ENCODE results near the gene CLCNKA. TPM values are rescaled to one million over a fixed set of nuclear protein-coding genes. Genes with fewer than 3 reads are reported as not detected.
"Not testable (repeated sequence)": the region's sequence is repeated elsewhere in the genome, so short reads cannot be mapped to it uniquely, and the experiment has no call there.

Gene CLCNKA
- total RNA-seq, 1 donor: not detected

- no peak overlapping the region for H3K4me3 ChIP-seq (ENCODE audit: low read length)
- no peaks in the 10 kb centered on the region for H3K9me3 ChIP-seq (ENCODE audit: low read depth, low read length)
- H3K4me1 ChIP-seq (ENCODE audit: insufficient read depth, low read length): no peaks in the 10 kb centered on the region
These were observed 29.0 kb upstream of the CLCNKA start for GRCh38 chr1:15992582-15993500.

GRCh38 chr1:15993666-15994065 is 28.2 kb upstream of the CLCNKA start:
- H3K27me3 ChIP-seq (ENCODE audit: insufficient read depth, low read length): no peaks in the 10 kb centered on the region
- no peaks in the 10 kb centered on the region for H3K4me1 ChIP-seq (ENCODE audit: insufficient read depth, low read length)
- H3K4me3 ChIP-seq (ENCODE audit: low read length): no peak overlapping the region
- no peaks in the 10 kb centered on the region for H3K9me3 ChIP-seq (ENCODE audit: low read depth, low read length)

More at GRCh38 chr1:15992582-15993500, 29.0 kb upstream of the CLCNKA start:
- no peaks in the 10 kb centered on the region for H3K27me3 ChIP-seq (ENCODE audit: insufficient read depth, low read length)

- Histone ChIP-seq H3K9me3 (ENCODE audit: low read depth, low read length) (no peaks in the 10 kb centered on the region), H3K4me1 (ENCODE audit: insufficient read depth, low read length) (no peaks in the 10 kb centered on the region), H3K27me3 (ENCODE audit: insufficient read depth, low read length) (no peaks in the 10 kb centered on the region), H3K4me3 (ENCODE audit: low read length) (no peak overlapping the region)
These were observed 27.8 kb upstream of the CLCNKA start for GRCh38 chr1:15994081-15994480.

GRCh38 chr1:15994590-15995351 is 27.1 kb upstream of the CLCNKA start:
- Histone ChIP-seq H3K27me3 (ENCODE audit: insufficient read depth, low read length) (no peaks in the 10 kb centered on the region), H3K4me1 (ENCODE audit: insufficient read depth, low read length) (no peaks in the 10 kb centered on the region), H3K9me3 (ENCODE audit: low read depth, low read length) (no peaks in the 10 kb centered on the region), H3K4me3 (ENCODE audit: low read length) (no peak overlapping the region)

GRCh38 chr1:15997076-15997585 is 24.7 kb upstream of the CLCNKA start:
- H3K9me3 ChIP-seq (ENCODE audit: low read depth, low read length): no peaks in the 10 kb centered on the region
- H3K4me3 ChIP-seq (ENCODE audit: low read length): no peak overlapping the region
- H3K4me1 ChIP-seq (ENCODE audit: insufficient read depth, low read length): no peaks in the 10 kb centered on the region
- H3K27me3 ChIP-seq (ENCODE audit: insufficient read depth, low read length): no peaks in the 10 kb centered on the region

GRCh38 chr1:15997637-15998280 is 24.1 kb upstream of the CLCNKA start:
- H3K4me1 ChIP-seq (ENCODE audit: insufficient read depth, low read length): no peaks in the 10 kb centered on the region
- H3K4me3 ChIP-seq (ENCODE audit: low read length): no peak overlapping the region
- H3K27me3 ChIP-seq (ENCODE audit: insufficient read depth, low read length): no peaks in the 10 kb centered on the region
- H3K9me3 ChIP-seq (ENCODE audit: low read depth, low read length): no peaks in the 10 kb centered on the region

- no peaks in the 10 kb centered on the region for H3K9me3 ChIP-seq (ENCODE audit: low read depth, low read length)
These were observed 22.9 kb upstream of the CLCNKA start for GRCh38 chr1:15998929-15999328.

GRCh38 chr1:16001274-16001673 is 20.6 kb upstream of the CLCNKA start:
- not testable (repeated sequence) for H3K4me1 ChIP-seq (ENCODE audit: insufficient read depth, low read length); H3K9me3 ChIP-seq (ENCODE audit: low read depth, low read length); H3K27me3 ChIP-seq (ENCODE audit: insufficient read depth, low read length); H3K4me3 ChIP-seq (ENCODE audit: low read length)

More at GRCh38 chr1:15998929-15999328, 22.9 kb upstream of the CLCNKA start:
- Histone ChIP-seq H3K4me3 (ENCODE audit: low read length) (no peak overlapping the region), H3K27me3 (ENCODE audit: insufficient read depth, low read length) (no peaks in the 10 kb centered on the region), H3K4me1 (ENCODE audit: insufficient read depth, low read length) (no peaks in the 10 kb centered on the region)

- no peaks in the 10 kb centered on the region for H3K4me1 ChIP-seq (ENCODE audit: insufficient read depth, low read length)
- no peaks in the 10 kb centered on the region for H3K9me3 ChIP-seq (ENCODE audit: low read depth, low read length)
- no peak overlapping the region for H3K4me3 ChIP-seq (ENCODE audit: low read length)
- H3K27me3 ChIP-seq (ENCODE audit: insufficient read depth, low read length): no peaks in the 10 kb centered on the region
These were observed 16.2 kb upstream of the CLCNKA start for GRCh38 chr1:16005597-16005996.

GRCh38 chr1:16006010-16006409 is 15.8 kb upstream of the CLCNKA start:
- Histone ChIP-seq H3K9me3 (ENCODE audit: low read depth, low read length) (no peaks in the 10 kb centered on the region), H3K4me1 (ENCODE audit: insufficient read depth, low read length) (no peaks in the 10 kb centered on the region), H3K27me3 (ENCODE audit: insufficient read depth, low read length) (no peaks in the 10 kb centered on the region), H3K4me3 (ENCODE audit: low read length) (no peak overlapping the region)

- Histone ChIP-seq H3K9me3 (ENCODE audit: low read depth, low read length) (no peaks in the 10 kb centered on the region), H3K27me3 (ENCODE audit: insufficient read depth, low read length) (no peaks in the 10 kb centered on the region), H3K4me3 (ENCODE audit: low read length) (no peak overlapping the region), H3K4me1 (ENCODE audit: insufficient read depth, low read length) (no peaks in the 10 kb centered on the region)
These were observed 15.0 kb upstream of the CLCNKA start for GRCh38 chr1:16006552-16007485.

GRCh38 chr1:16007671-16008341 is 14.0 kb upstream of the CLCNKA start:
- H3K9me3 ChIP-seq (ENCODE audit: low read depth, low read length): no peaks in the 10 kb centered on the region
- H3K4me3 ChIP-seq (ENCODE audit: low read length): no peak overlapping the region
- H3K27me3 ChIP-seq (ENCODE audit: insufficient read depth, low read length): no peaks in the 10 kb centered on the region
- H3K4me1 ChIP-seq (ENCODE audit: insufficient read depth, low read length): peaks cover 8% of the 10 kb centered on the region

GRCh38 chr1:16009030-16009460 is 12.8 kb upstream of the CLCNKA start:
- Histone ChIP-seq H3K4me1 (ENCODE audit: insufficient read depth, low read length) (peaks cover 8% of the 10 kb centered on the region), H3K9me3 (ENCODE audit: low read depth, low read length) (no peaks in the 10 kb centered on the region), H3K4me3 (ENCODE audit: low read length) (no peak overlapping the region), H3K27me3 (ENCODE audit: insufficient read depth, low read length) (no peaks in the 10 kb centered on the region)

Measured in mononuclear cell (primary cell).